HCEC 1CT (cell line): Measurements from ENCODE around the gene WDR86.

ENCODE experiments used
- DNase-seq: peaks from one replicate; pipeline ENCODE4 v3.0.0-alpha.2; 2017

Gene WDR86

DNA sequence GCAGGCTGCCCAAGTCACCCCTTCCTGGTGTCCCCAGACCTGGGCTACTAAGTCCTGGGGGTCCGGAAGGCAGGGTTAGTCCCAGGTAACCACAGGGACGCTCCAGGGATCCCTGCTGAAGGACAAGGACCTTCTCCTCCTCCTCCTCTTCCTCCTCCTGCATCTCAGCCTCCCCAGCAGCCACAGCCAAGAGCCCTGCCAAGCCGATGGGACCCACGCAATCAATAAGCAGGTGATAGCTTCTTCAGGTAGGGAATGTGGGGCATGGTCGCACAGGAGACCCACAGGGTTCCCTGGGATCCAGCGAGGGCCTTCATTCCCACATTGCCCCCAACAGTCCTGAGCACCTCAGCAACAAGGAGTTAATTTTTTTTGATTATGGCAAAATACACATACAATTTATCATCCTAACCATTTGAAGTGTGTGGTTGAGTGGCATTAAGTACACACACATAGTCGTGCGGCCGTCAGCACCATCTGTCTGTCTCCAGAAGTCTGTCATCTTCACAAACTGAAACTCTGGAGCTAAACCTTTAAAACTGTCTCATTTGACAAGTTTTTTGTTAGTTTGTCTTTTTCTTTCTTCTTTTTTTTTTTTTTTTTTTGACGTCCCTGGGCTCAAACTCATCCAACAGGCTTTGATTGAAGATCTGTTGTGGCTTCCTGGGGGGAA, 18.0 kb upstream of the WDR86 start:
- DNase-seq = no peak

DNA sequence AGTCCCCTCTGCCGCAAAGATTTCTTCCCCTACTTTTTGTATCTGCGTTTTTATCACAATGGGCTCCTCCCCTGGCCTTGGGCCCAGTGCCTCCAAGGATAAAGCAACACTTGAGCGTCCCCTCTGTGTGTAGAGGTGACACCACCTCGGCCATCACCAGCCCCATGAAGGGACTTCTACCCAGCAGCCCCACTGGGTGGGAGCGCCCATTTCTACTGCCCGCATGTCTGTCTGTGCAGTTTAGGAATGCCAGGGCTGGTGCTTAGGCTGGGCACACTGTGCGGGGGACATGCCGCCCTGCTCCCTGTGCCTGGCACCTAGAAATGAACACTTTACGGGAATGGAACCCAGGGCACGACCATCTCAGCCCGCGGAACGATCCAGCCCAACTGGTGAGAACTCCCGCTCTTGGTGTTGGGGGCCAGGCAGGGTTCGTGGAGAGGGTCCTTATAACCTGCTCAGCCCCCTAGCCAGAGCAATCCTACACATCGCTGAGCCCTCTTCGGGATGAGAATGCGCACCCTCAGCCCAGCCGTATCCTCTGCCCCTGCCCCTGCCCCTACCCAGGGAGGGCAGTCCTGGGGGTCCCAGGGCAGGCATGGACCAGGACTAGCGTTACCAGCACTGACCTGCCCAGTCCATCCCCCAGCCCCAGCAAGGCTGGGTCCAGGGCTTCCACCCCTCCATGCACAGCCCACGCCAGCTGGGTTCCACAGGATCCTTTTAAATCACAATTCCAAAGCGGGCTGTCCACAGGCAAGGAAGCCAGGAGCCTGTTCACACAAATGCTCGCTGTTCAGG, 17.3 kb upstream of the WDR86 start:
- no peak for DNase-seq

DNA sequence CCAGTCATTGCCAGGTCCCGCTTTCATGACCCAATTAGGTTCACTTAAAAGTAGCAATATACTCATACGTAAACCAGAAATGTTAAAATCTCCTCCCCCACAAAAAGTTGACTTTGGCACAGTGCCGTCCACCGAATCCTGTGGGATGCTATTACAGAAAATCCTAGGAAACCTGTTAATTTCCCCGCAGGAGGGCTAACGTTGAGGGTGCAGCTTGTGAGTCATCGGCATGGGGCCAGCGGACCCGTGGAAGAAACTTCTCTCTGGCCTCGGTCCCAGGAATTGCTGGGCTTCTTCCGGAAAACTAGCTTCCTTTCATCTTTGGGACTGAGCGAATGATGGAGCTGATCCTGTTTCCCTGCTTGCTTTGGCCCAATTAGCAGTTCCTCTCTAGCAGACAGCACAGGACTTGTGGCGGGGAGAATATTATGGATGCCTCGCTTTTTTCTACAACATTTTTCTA, 16.6 kb upstream of the WDR86 start:
- DNase-seq = peak; percentile 88

GRCh38 chr7:151425670-151426440, 16.0 kb upstream of the WDR86 start:
- DNase-seq = peak; percentile 88

DNA sequence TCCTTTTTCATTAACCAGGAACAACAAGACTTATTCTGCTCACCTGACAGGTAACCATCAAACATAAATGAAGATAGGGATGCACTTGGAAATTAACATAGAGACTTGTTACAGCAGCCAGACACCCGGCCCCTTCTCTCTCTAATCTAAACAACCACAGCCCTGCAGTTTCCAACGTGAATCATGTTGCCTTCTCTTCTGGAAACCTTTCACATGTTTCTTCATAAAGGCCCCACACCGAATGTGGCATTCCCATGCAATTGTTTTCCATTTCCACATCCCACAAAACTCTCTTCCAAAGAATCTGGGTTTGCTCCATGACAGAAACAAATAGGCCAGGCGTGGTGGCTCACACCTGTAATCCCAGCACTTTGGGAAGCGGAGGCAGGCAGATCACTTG, 15.0 kb upstream of the WDR86 start:
- peak; percentile 51 for DNase-seq

DNA sequence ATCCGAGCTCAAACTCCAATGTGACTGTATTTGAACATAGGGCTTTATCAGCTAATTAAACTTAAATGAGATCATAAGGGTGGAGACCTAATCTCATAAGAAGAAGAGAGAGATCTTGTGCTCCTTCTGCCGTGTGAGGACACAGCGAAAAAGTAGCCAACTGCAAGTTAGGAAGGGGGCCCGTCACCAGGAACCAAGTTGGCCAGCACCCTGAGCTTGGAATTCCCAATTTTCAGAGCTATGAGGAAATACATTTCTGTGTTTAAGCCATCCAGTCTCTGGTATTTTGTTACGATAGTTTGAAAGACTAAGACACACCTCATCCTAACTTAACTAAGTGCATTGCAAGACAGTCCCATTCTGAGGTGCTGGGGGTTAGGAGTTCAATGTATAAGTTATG, 14.1 kb upstream of the WDR86 start:
- no peak for DNase-seq

- no peak for DNase-seq
These were observed 13.4 kb upstream of the WDR86 start for GRCh38 chr7:151423226-151423625.

DNA sequence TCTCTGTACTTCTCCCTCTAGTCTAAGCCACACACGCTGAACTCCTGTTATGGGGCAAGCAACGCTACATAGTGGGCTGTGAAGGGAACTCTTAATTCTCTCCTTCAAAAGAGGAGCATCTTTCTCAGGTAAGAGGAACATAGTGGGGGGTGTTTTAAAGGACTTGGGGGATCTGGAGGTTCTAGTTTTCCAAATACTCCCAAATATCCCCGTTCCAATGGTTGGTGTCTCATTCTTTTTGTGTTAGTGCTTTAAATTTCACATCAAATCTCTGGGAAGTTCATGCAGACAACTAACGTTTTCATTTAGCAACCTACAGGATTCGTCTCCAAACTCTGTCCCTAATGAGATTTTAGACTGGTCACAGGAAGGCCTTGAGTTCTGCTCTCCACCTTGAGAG, 12.4 kb upstream of the WDR86 start:
- no peak for DNase-seq

GRCh38 chr7:151420144-151420543, 10.3 kb upstream of the WDR86 start:
- no peak for DNase-seq

DNA sequence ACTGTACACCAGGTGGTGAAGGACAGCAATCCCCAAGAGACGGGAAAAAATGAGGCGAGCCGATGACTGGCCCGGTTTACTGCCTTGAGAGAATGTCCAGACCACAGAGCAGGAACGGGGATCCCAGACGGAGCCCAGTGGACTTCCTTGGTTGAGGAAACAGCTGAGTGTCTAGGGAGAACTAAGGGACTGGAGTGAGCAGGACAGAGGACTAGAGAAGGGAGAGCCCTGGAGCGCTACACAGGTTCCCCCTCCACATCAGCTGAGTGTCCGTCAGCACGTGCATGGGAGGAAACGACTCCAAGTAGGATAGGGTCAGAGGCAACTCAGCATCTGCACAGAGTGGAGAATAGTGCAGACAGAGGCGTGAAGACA, 7.1 kb upstream of the WDR86 start:
- no peak for DNase-seq

DNA sequence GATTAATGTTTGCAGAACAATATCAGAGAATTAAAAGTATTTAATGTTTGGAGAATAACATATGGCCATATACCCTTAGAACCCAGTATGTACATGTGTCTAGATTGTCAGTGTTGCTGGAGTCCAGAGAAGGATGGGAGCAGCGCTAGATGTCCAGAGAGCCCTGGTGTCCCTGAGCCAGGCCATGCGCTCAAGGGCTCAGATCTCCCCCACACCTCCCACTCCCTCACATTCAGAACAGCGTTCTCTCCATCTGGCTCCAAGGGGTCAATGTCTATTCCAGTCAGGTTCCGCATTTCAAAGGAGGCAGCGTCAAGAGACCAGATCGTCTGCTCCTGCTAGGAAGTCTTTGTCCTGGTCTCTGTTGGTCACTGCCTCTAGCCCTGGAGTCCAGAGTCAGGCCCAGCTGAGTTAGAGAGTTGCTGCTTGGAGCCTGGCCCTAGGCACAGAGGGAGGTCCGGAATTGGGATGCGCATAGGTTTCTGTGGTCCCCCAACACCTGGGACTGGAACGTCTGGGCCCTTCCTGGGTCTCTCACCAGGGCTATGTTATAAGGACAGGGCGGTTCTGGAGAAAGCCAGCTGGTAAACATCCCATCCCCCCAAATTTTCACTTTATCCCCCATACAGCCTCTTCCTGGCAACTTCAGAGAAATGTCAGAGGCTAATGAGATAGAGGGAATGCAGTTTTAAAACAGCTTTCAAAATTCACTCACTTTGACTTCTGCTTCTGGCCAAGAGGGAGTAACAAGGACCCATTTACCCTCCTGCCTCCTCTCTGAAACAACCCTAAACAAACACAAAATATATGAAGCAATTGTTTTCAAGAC, 6.5 kb upstream of the WDR86 start:
- DNase-seq = no peak

DNA sequence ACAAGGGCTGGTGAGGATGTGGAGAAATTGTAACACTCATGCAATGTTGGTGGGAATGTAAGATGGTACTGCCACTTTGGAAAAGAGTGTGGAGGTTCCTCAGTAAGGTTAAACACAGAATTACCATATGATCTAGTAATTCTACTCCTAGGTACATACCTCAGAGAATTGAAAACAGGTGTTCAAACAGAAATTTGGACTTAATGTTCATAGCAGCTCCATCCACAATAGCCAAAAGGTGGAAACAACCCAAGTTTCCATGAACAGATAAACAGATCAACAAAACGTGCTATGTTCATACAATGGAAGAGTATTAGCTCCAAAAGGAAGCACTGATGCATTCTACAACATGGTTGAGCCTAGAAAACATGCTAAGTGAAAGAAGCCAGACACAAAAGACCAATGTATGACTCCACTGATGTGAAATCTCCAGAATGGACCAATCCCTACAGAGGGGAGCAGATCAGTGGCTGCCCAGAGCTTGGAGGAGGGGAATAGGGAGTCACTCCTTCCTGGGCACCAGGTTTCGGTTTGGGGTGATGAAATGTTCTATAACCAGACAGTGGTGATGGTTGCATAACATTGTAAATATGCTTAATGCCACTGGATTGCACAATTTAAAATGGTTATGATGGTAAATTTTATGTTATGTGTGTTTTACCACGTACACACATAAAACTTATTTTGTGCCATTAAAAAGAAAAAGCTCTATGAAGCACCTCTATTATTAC, 5.7 kb upstream of the WDR86 start:
- DNase-seq = peak; percentile 76

DNA sequence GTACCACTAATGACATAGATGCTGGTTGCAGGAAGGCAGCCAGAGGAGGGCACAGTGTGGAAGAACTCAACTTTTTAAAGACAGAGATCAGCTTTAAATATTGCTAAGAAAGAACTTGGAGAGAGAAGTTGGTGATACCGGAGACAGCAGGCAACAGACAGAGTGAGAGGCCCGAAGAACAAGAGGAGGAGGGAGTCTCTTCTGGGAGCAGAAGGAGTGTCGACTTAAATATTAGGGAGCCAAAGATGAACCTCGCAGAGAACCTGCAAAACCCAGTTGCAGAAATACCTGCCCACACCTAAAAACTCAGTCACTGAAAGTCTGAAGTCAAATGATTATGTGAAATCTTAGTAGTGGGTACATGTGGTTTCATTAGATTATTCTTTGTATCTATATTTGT, 3.4 kb upstream of the WDR86 start:
- DNase-seq = no peak

GRCh38 chr7:151412318-151412717, 2.5 kb upstream of the WDR86 start:
- DNase-seq = no peak

GRCh38 chr7:151411551-151411950, 1.7 kb upstream of the WDR86 start:
- DNase-seq = no peak

- DNase-seq = no peak
These were observed 860 bp upstream of the WDR86 start for GRCh38 chr7:151410405-151411390.

- no peak for DNase-seq
These were observed 785 bp downstream of the WDR86 start for GRCh38 chr7:151408839-151409666.

DNA sequence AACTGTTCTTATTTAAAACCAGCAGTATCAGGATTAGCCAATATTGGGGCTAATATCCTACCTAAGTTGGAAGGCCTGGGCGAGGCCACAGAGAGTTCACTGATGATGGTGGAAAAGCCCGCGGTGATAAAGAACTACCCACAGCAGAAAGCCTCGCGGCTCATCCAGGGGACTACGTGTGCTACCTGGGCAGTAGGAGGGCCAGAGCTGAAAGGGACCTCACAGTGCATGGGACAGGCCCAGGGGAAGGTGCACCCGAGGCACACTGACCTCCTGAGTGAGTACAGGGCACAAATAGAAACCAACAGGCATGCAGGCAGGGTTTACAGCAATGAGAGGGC, 1.4 kb downstream of the WDR86 start:
- no peak for DNase-seq

- DNase-seq = no peak
These were observed 2.8 kb downstream of the WDR86 start for GRCh38 chr7:151406886-151407583.
